Endometrial microvascular endothelial cells (primary cell): Measurements from ENCODE around the gene AGBL4. TPM values are rescaled to one million over a fixed set of nuclear protein-coding genes. Genes with fewer than 3 reads are reported as not detected.

Experiments used
- in situ Hi-C: cut with HindIII; loops from 2 replicates; pipeline ENCODE4 v1.10.0; 2017; ENCODE audit warnings: low sequenced_read_pairs, low pct_unique_long_range_greater_than_20kb; ENCODE audit errors: inconsistent ontology term
- total RNA-seq: library from RNA; depleted of rRNA; stranded (reverse); fragments of >200 nt; gene quantifications from one replicate; pipeline ENCODE4 v1.2.3, GENCODE V29; 2015; ENCODE audit errors: inconsistent ontology term

Gene AGBL4
- total RNA-seq, 1 donor from 2014 or later = not detected

GRCh38 chr1:48740621-48741020 is 1283.1 kb downstream of the AGBL4 start:
- in situ Hi-C loops = no loop called here

GRCh38 chr1:48739091-48739490 is 1284.7 kb downstream of the AGBL4 start:
- in situ Hi-C loops = no loop called here

- in situ Hi-C loops = no loop called here
These were observed 1285.4 kb downstream of the AGBL4 start for GRCh38 chr1:48738356-48738755.

GRCh38 chr1:48735796-48736195 is 1288.0 kb downstream of the AGBL4 start:
- in situ Hi-C loops = no loop called here

GRCh38 chr1:48730164-48730910 is 1293.4 kb downstream of the AGBL4 start:
- in situ Hi-C loops = no loop called here

- in situ Hi-C loops = no loop called here
These were observed 1295.2 kb downstream of the AGBL4 start for GRCh38 chr1:48728584-48728983.

GRCh38 chr1:48726557-48727215 is 1297.1 kb downstream of the AGBL4 start:
- in situ Hi-C loops = no loop called here

- in situ Hi-C loops = no loop called here
These were observed 1297.6 kb downstream of the AGBL4 start for GRCh38 chr1:48726139-48726538.

- in situ Hi-C loops = no loop called here
These were observed 1298.3 kb downstream of the AGBL4 start for GRCh38 chr1:48725341-48726046.

- in situ Hi-C loops = no loop called here
These were observed 1302.8 kb downstream of the AGBL4 start for GRCh38 chr1:48720929-48721328.

- in situ Hi-C loops = no loop called here
These were observed 1305.0 kb downstream of the AGBL4 start for GRCh38 chr1:48718705-48719104.

GRCh38 chr1:48718116-48718630 is 1305.6 kb downstream of the AGBL4 start:
- in situ Hi-C loops = no loop called here

GRCh38 chr1:48717082-48717481 is 1306.7 kb downstream of the AGBL4 start:
- in situ Hi-C loops = no loop called here

- in situ Hi-C loops = no loop called here
These were observed 1307.8 kb downstream of the AGBL4 start for GRCh38 chr1:48715921-48716320.

- in situ Hi-C loops = no loop called here
These were observed 1312.8 kb downstream of the AGBL4 start for GRCh38 chr1:48710915-48711314.

- in situ Hi-C loops = no loop called here
These were observed 1313.4 kb downstream of the AGBL4 start for GRCh38 chr1:48710318-48710717.

GRCh38 chr1:48704736-48705135 is 1319.0 kb downstream of the AGBL4 start:
- in situ Hi-C loops = no loop called here

- in situ Hi-C loops = no loop called here
These were observed 1322.3 kb downstream of the AGBL4 start for GRCh38 chr1:48701445-48701844.

GRCh38 chr1:48697066-48697707 is 1326.6 kb downstream of the AGBL4 start:
- in situ Hi-C loops = no loop called here
